Fibroblast of the aortic adventitia (primary cell): ENCODE data around the gene ANO7. TPM values are rescaled to one million over a fixed set of nuclear protein-coding genes. Genes with fewer than 3 reads are reported as not detected.

Experiments used
- DNase-seq: peaks from one replicate; pipeline ENCODE4 v3.0.0-alpha.2; 2010; ENCODE audit warnings: low read depth
- H3K4me3 ChIP-seq: 2 replicates; pipeline ENCODE4 v1.5.1; 2011; ENCODE audit warnings: low read depth, mild to moderate bottlenecking, control low read depth, low read length, moderate library complexity
- CTCF ChIP-seq: IDR thresholded peaks from 2 replicates; pipeline ENCODE4 v1.5.1; 2011; ENCODE audit warnings: mild to moderate bottlenecking, low read length, control low read depth, inconsistent platforms; ENCODE audit not compliant: insufficient read depth
- total RNA-seq: library from RNA; depleted of rRNA; stranded (reverse); fragments of >200 nt; gene quantifications from 2 replicates; pipeline ENCODE4 v1.2.3, GENCODE V29; 2012; ENCODE audit warnings: low replicate concordance

The ANO7 gene
- total RNA-seq, 1 donor = 1.7 TPM

- no peak overlapping the region for H3K4me3 ChIP-seq
- no peak for TF ChIP-seq CTCF
- DNase-seq = no peak
These were observed 16.0 kb downstream of the ANO7 start for GRCh38 chr2:241204490-241204889.

GRCh38 chr2:241205086-241205485 is 16.6 kb downstream of the ANO7 start:
- TF ChIP-seq CTCF = no peak
- no peak overlapping the region for H3K4me3 ChIP-seq
- no peak for DNase-seq

GRCh38 chr2:241207151-241207550 is 18.7 kb downstream of the ANO7 start:
- no peak for TF ChIP-seq CTCF
- no peak for DNase-seq
- no peak overlapping the region for H3K4me3 ChIP-seq

GRCh38 chr2:241207641-241208040 is 19.2 kb downstream of the ANO7 start:
- DNase-seq = no peak
- H3K4me3 ChIP-seq = no peak overlapping the region
- TF ChIP-seq CTCF = no peak

- no peak for TF ChIP-seq CTCF
- H3K4me3 ChIP-seq = no peak overlapping the region
- no peak for DNase-seq
These were observed 19.6 kb downstream of the ANO7 start for GRCh38 chr2:241208058-241208457.

- DNase-seq = no peak
- H3K4me3 ChIP-seq = no peak overlapping the region
- TF ChIP-seq CTCF = no peak
These were observed 20.8 kb downstream of the ANO7 start for GRCh38 chr2:241209271-241209670.

GRCh38 chr2:241211276-241211675 is 22.8 kb downstream of the ANO7 start:
- no peak overlapping the region for H3K4me3 ChIP-seq
- TF ChIP-seq CTCF = no peak

More at GRCh38 chr2:241211276-241211675, 22.8 kb downstream of the ANO7 start:
- DNase-seq = no peak
